GM23338 (cell line): ENCODE results near the gene DTNBP1.

ENCODE experiments used
- CREB1 ChIP-seq: fragments of 250-450 bp; sonication (Bioruptor Pico); IDR thresholded peaks from 2 replicates; pipeline ENCODE4 v1.5.0; 2020; ENCODE audit warnings: low read depth, mild to moderate bottlenecking, moderate library complexity
- CTCF ChIP-seq, 2 experiments: fragments of 200-600 bp in 1 of 2; sonication (generic) in 1 of 2; conservative IDR thresholded peaks; 2 replicates each; pipeline versions ENCODE4 v1.5.1 to v1.6.1; 2016 to 2017; ENCODE audit warnings: antibody characterized with exemption in 2 of 2, low read depth in 2 of 2, mild to moderate bottlenecking in 2 of 2, moderate library complexity in 1 of 2
- ETS1 ChIP-seq: IDR thresholded peaks from 2 replicates; pipeline ENCODE4 v1.6.1; 2016; ENCODE audit warnings: antibody characterized with exemption
- EZH2 ChIP-seq: fragments of 200-600 bp; sonication (generic); IDR thresholded peaks from one replicate; pipeline ENCODE4 v1.8.0; 2017; ENCODE audit warnings: antibody characterized with exemption, mild to moderate bottlenecking, low read depth; ENCODE audit not compliant: unreplicated experiment
- EZH2phosphoT487 ChIP-seq: fragments of 200-600 bp; sonication (generic); IDR thresholded peaks from one replicate; pipeline ENCODE4 v1.8.1; 2018; ENCODE audit warnings: antibody characterized with exemption; ENCODE audit not compliant: unreplicated experiment
- JUNB ChIP-seq: IDR thresholded peaks from one replicate; pipeline ENCODE4 v1.6.1; 2016; ENCODE audit warnings: antibody characterized with exemption; ENCODE audit not compliant: unreplicated experiment
- POLR2AphosphoS5 ChIP-seq: IDR thresholded peaks from 2 replicates; pipeline ENCODE4 v1.6.1; 2016; ENCODE audit warnings: antibody characterized with exemption, low read depth
- REST ChIP-seq: IDR thresholded peaks from one replicate; pipeline ENCODE4 v1.6.1; 2018; ENCODE audit warnings: antibody characterized with exemption; ENCODE audit not compliant: unreplicated experiment
- ZNF114 ChIP-seq: fragments of 250-450 bp; sonication (Bioruptor Pico); IDR thresholded peaks from 2 replicates; pipeline ENCODE4 v1.5.0; 2020; ENCODE audit warnings: mild to moderate bottlenecking, moderate library complexity
- ZNF331 ChIP-seq: fragments of 250-450 bp; sonication (Bioruptor Pico); IDR thresholded peaks from 2 replicates; pipeline ENCODE4 v1.5.0; 2020; ENCODE audit warnings: low read depth, mild to moderate bottlenecking, moderate library complexity
- ZNF462 ChIP-seq: fragments of 250-450 bp; sonication (Bioruptor Pico); IDR thresholded peaks from 2 replicates; pipeline ENCODE4 v1.5.0; 2020; ENCODE audit warnings: mild to moderate bottlenecking, moderate library complexity

GRCh38 chr6:15531973-15532372, 130.9 kb downstream of the DTNBP1 start:
- TF ChIP-seq CTCF (conservative IDR thresholded peaks at IDR 0.05; ENCODE audit: low read depth in 2 of 2) = no peak
- TF ChIP-seq ZNF114 (CRISPR knock-in tag) = no peak
- TF ChIP-seq REST = no peak
- no peak for TF ChIP-seq EZH2
- TF ChIP-seq POLR2AphosphoS5 = no peak
- TF ChIP-seq ETS1 = no peak
- no peak for TF ChIP-seq CREB1 (CRISPR knock-in tag)
- TF ChIP-seq JUNB = no peak
- no peak for TF ChIP-seq EZH2phosphoT487
- TF ChIP-seq ZNF331 = no peak
- TF ChIP-seq ZNF462 (CRISPR knock-in tag) = no peak
